Coronary artery (tissue), 2 donors: ENCODE results near the gene UTS2R.
"Not testable (repeated sequence)": the region's sequence is repeated elsewhere in the genome, so short reads cannot be mapped to it uniquely, and the experiment has no call there.

Source experiments
- DNase-seq: peaks from one replicate; pipeline ENCODE4 v3.0.0-alpha.2; 2017; ENCODE audit warnings: low spot score
- H3K27ac ChIP-seq, 2 donors: fragments of 200-600 bp; sonication (generic); one replicate each; pipeline ENCODE4 v1.5.1; 2016 to 2019
- H3K4me3 ChIP-seq: fragments of 200-600 bp; sonication (generic); 2 replicates; pipeline ENCODE4 v1.5.1; 2016; ENCODE audit warnings: mild to moderate bottlenecking, moderate library complexity
- CTCF ChIP-seq: fragments of 200-600 bp; sonication (generic); IDR thresholded peaks from one replicate; pipeline ENCODE4 v1.5.1; 2019; ENCODE audit warnings: antibody characterized with exemption

The UTS2R gene

GRCh38 chr17:82369211-82369610, 2.4 kb upstream of the UTS2R start:
- DNase-seq = no peak

GRCh38 chr17:82370471-82371332, 863 bp upstream of the UTS2R start:
- no peak for TF ChIP-seq CTCF
- H3K4me3 ChIP-seq = peak overlapping the region; percentile 64
- DNase-seq = no peak
- H3K27ac ChIP-seq = no peak overlapping the region

More at GRCh38 chr17:82369211-82369610, 2.4 kb upstream of the UTS2R start:
- no peak for TF ChIP-seq CTCF
- H3K27ac ChIP-seq = no peak overlapping the region
- H3K4me3 ChIP-seq = no peak overlapping the region

GRCh38 chr17:82372249-82373071, 895 bp downstream of the UTS2R start:
- Histone ChIP-seq H3K27ac (no peak overlapping the region), H3K4me3 (peak overlapping the region; percentile 64)
- TF ChIP-seq CTCF = no peak
- DNase-seq = no peak

GRCh38 chr17:82373072-82373452, 1.5 kb downstream of the UTS2R start:
- not testable (repeated sequence) for H3K27ac ChIP-seq, H3K4me3 ChIP-seq, DNase-seq

- Histone ChIP-seq H3K27ac (no peak overlapping the region), H3K4me3 (no peak overlapping the region)
- no peak for TF ChIP-seq CTCF
- DNase-seq = no peak
These were observed 2.4 kb downstream of the UTS2R start for GRCh38 chr17:82373731-82374625.

GRCh38 chr17:82374626-82375331, 3.2 kb downstream of the UTS2R start:
- TF ChIP-seq CTCF = no peak
- no peak for DNase-seq
- Histone ChIP-seq H3K27ac (no peak overlapping the region), H3K4me3 (no peak overlapping the region)
